Measurements from ENCODE around the gene ITPK1.

DNA sequence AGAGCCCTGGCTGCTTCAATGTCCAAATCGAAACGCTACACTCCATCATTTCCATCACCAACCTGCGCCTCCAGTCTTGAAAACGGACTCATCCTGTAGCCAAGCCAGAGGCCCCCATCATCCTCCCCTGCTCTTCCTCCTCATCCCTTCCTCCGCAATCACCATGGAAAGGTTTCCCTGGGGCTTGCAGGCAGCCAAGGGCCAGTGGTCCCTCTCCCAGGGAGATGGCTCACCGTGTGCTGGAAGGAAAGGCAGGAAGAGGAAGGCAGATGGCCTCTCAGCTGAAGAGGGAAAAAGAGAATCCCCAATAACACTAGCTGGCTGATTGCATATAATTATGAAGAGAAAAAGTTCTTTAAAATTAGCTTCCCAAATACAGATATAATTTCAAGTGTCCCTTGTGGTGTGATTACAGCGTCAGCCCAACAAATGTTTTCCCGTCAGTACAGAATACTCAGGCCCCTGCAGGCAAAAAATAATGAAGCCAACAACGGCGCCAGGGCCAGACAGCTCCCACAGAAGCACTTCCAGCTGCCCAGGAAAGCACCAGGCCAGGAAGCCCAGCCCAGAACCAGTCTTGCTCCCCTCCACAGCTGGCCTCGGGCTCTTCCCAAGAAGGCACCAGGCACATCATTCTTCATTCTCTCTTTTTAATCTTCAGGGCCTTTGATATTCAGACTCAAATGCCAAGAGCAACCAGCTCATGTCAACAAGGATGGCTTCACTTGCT lies 24.7 kb downstream of the ITPK1 start:
- no peak for TF ChIP-seq POLR2AphosphoS5 (IDR thresholded peaks at IDR 0.05; ENCODE audit: insufficient read depth, low read depth, low read length)
- TF ChIP-seq, protein P1, sequence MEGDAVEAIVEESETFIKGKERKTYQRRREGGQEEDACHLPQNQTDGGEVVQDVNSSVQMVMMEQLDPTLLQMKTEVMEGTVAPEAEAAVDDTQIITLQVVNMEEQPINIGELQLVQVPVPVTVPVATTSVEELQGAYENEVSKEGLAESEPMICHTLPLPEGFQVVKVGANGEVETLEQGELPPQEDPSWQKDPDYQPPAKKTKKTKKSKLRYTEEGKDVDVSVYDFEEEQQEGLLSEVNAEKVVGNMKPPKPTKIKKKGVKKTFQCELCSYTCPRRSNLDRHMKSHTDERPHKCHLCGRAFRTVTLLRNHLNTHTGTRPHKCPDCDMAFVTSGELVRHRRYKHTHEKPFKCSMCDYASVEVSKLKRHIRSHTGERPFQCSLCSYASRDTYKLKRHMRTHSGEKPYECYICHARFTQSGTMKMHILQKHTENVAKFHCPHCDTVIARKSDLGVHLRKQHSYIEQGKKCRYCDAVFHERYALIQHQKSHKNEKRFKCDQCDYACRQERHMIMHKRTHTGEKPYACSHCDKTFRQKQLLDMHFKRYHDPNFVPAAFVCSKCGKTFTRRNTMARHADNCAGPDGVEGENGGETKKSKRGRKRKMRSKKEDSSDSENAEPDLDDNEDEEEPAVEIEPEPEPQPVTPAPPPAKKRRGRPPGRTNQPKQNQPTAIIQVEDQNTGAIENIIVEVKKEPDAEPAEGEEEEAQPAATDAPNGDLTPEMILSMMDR (IDR thresholded peaks at IDR 0.05; ENCODE audit: extremely low read depth in 1 of 2, insufficient read depth in 1 of 2, low read depth in 1 of 2, low read length in 2 of 2): no peak
- no peak for TF ChIP-seq EZH2 (IDR thresholded peaks at IDR 0.05; ENCODE audit: borderline replicate concordance, low read depth, low read length, severe bottlenecking)
- no peak for TF ChIP-seq JUN (IDR thresholded peaks at IDR 0.05; ENCODE audit: borderline replicate concordance, insufficient read depth, insufficient read length, low read depth)
- no peak for TF ChIP-seq POLR2A (IDR thresholded peaks at IDR 0.05; ENCODE audit: low read depth, low read length)
- TF ChIP-seq MYC (IDR thresholded peaks at IDR 0.05; ENCODE audit: low read depth, low read length): no peak
